ENCODE measurements around the gene LRP1.

Gene LRP1

GRCh38 chr12:57178213-57178612 lies 49.9 kb downstream of the LRP1 start:
- DNase-seq, result no peak

GRCh38 chr12:57179331-57180086 lies 51.2 kb downstream of the LRP1 start:
- DNase-seq, result no peak

GRCh38 chr12:57180321-57180989 lies 52.2 kb downstream of the LRP1 start:
- DNase-seq, result no peak

GRCh38 chr12:57181072-57181471 lies 52.8 kb downstream of the LRP1 start:
- no peak for DNase-seq

- DNase-seq, result no peak
Measured at GRCh38 chr12:57181561-57182155, 53.4 kb downstream of the LRP1 start.

GRCh38 chr12:57182918-57183575 lies 54.8 kb downstream of the LRP1 start:
- DNase-seq, result peak; percentile 88

GRCh38 chr12:57183939-57184725 lies 55.8 kb downstream of the LRP1 start:
- DNase-seq, result no peak

GRCh38 chr12:57185403-57185802 lies 57.1 kb downstream of the LRP1 start:
- no peak for DNase-seq

- no peak for DNase-seq
Measured at GRCh38 chr12:57185906-57186508, 57.7 kb downstream of the LRP1 start.

GRCh38 chr12:57187222-57188089 lies 59.2 kb downstream of the LRP1 start:
- no peak for DNase-seq

GRCh38 chr12:57188090-57188425 lies 59.8 kb downstream of the LRP1 start:
- no peak for DNase-seq

- DNase-seq, result no peak
Measured at GRCh38 chr12:57190037-57190436, 61.8 kb downstream of the LRP1 start.

GRCh38 chr12:57190821-57191220 lies 62.5 kb downstream of the LRP1 start:
- DNase-seq, result no peak

- no peak for DNase-seq
Measured at GRCh38 chr12:57191410-57191809, 63.1 kb downstream of the LRP1 start.

GRCh38 chr12:57192920-57193319 lies 64.6 kb downstream of the LRP1 start:
- no peak for DNase-seq

GRCh38 chr12:57193706-57194245 lies 65.5 kb downstream of the LRP1 start:
- no peak for DNase-seq

GRCh38 chr12:57194253-57194652 lies 66.0 kb downstream of the LRP1 start:
- no peak for DNase-seq

- DNase-seq, result no peak
Measured at GRCh38 chr12:57195186-57195585, 66.9 kb downstream of the LRP1 start.

GRCh38 chr12:57195611-57196371 lies 67.5 kb downstream of the LRP1 start:
- DNase-seq, result no peak

- DNase-seq, result no peak
Measured at GRCh38 chr12:57196439-57196838, 68.2 kb downstream of the LRP1 start.

All from stimulated activated CD4-positive, alpha-beta T cell treated with anti-CD3 and anti-CD28 coated beads, Interleukin-2, amount 100 ng/mL, for 24 hours (primary cell).